CD4-positive, alpha-beta T cell (primary cell): ENCODE measurements around the gene POLQ. TPM values are rescaled to one million over a fixed set of nuclear protein-coding genes. Genes with fewer than 3 reads are reported as not detected.
"Not testable (repeated sequence)": the region's sequence is repeated elsewhere in the genome, so short reads cannot be mapped to it uniquely, and the experiment has no call there.

Experiments
- ATAC-seq: fragments of 200-7000 bp; cut with Tn5 transposase; one replicate; pipeline ENCODE4 v1.10.0; 2022; ENCODE audit warnings: mild to moderate bottlenecking; ENCODE audit not compliant: poor library complexity
- CTCF ChIA-PET: fragments of 350-600 bp; sonication (Branson Sonifier 250); formaldehyde crosslinking; loops from one replicate; lab custom pipeline; 2021; ENCODE audit warnings: antibody characterized with exemption, inconsistent platforms; lab: Charles Lee
- POLR2A ChIA-PET: fragments of 350-600 bp; sonication (Branson Sonifier 250); formaldehyde crosslinking; loops from one replicate; lab custom pipeline; 2021; ENCODE audit warnings: antibody characterized with exemption, inconsistent platforms; lab: Charles Lee
- DNase-seq, 14 experiments: peaks; one replicate each; pipeline ENCODE4 v3.0.0-alpha.2; 2013 to 2020; ENCODE audit warnings: mixed read lengths in 2 of 14
- H3K27ac ChIP-seq, 2 donors: one replicate each; pipeline versions ENCODE4 v1.5.1 to v1.7.0; 2013; ENCODE audit warnings: low read length in 2 of 2, low read depth in 1 of 2, mild to moderate bottlenecking in 1 of 2
- H3K27me3 ChIP-seq, 2 experiments: 1 replicate in 1 of 2; 2 replicates in 1 of 2; pipeline versions ENCODE4 v1.6.1 to v1.7.0; 2013; ENCODE audit warnings: low read length in 2 of 2, control low read depth in 1 of 2, mild to moderate bottlenecking in 1 of 2, moderate library complexity in 1 of 2; ENCODE audit not compliant: insufficient read depth in 2 of 2, control insufficient read depth in 1 of 2
- H3K36me3 ChIP-seq: one replicate; pipeline ENCODE4 v1.6.1; 2013; ENCODE audit warnings: low read length, control low read depth; ENCODE audit not compliant: insufficient read depth
- H3K4me1 ChIP-seq: one replicate; pipeline ENCODE4 v1.6.1; 2013; ENCODE audit warnings: low read length, control low read depth; ENCODE audit not compliant: insufficient read depth
- H3K4me3 ChIP-seq: one replicate; pipeline ENCODE4 v1.5.1; 2013; ENCODE audit warnings: mild to moderate bottlenecking, low read length, moderate library complexity
- H3K9me3 ChIP-seq, 2 experiments: 1 replicate in 1 of 2; 2 replicates in 1 of 2; pipeline versions ENCODE4 v1.6.1 to v1.7.0; 2013; ENCODE audit warnings: low read length in 2 of 2, mild to moderate bottlenecking in 2 of 2, control low read depth in 1 of 2, moderate library complexity in 1 of 2; ENCODE audit not compliant: control insufficient read depth in 1 of 2, insufficient read depth in 1 of 2
- H3K27ac Mint-ChIP-seq: one replicate; pipeline ENCODE4 v1.8.0; 2020; ENCODE audit warnings: mixed read lengths
- H3K27me3 Mint-ChIP-seq: one replicate; pipeline ENCODE4 v1.8.0; 2021; ENCODE audit warnings: mixed read lengths
- H3K36me3 Mint-ChIP-seq: one replicate; pipeline ENCODE4 v1.8.0; 2021; ENCODE audit warnings: low read depth, mixed read lengths
- H3K4me1 Mint-ChIP-seq: one replicate; pipeline ENCODE4 v1.8.0; 2021; ENCODE audit warnings: low read depth, mixed read lengths
- H3K4me3 Mint-ChIP-seq: one replicate; pipeline ENCODE4 v1.8.0; 2020; ENCODE audit warnings: mild to moderate bottlenecking, mixed read lengths
- H3K9me3 Mint-ChIP-seq: one replicate; pipeline ENCODE4 v1.8.0; 2020; ENCODE audit warnings: mixed read lengths
- intact Hi-C, 2 experiments: fragments of 100-400 bp; cut with DNase I in 1 of 2; cut with micrococcal nuclease in 1 of 2; formaldehyde crosslinking; loops; one replicate each; pipeline versions ENCODE4 v1.15.1 to v1.9.0; 2023 to 2025; cut with DNase I, micrococcal nuclease
- total RNA-seq, 174 experiments: library from RNA in 2 of 174; stranded (reverse) in 2 of 174; gene quantifications; one replicate each; pipeline ENCODE4 v1.2.3 and lab custom pipeline; 2021 to 2026
- TF ChIP-seq, protein P1 (sequence below): fragments of 200-600 bp; IDR thresholded peaks from one replicate; pipeline ENCODE4 v1.8.0; 2022; ENCODE audit warnings: antibody characterized with exemption, mild to moderate bottlenecking

Gene POLQ
- total RNA-seq, 2 experiments from 2014 or later: 0.17 to 0.30 TPM

DNA sequence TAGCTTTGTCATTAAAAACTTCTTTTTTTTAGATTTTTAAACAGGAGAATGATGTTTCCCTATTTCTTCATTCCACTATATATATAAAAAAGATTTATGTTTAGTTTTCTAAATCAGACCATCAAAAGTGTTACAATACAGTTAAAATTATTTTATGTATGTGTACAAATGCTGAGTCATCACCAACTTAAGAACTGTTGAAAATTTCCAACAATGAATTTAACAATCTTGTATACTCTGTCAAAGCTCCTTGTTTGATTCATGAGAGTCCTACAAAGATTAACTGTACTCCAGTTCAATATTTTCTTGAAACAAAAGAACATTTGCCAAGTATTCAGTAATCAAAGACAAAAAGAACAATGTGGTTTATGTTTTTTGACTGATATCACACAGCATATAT lies 82.0 kb downstream of the POLQ start:
- TF ChIP-seq, protein P1, sequence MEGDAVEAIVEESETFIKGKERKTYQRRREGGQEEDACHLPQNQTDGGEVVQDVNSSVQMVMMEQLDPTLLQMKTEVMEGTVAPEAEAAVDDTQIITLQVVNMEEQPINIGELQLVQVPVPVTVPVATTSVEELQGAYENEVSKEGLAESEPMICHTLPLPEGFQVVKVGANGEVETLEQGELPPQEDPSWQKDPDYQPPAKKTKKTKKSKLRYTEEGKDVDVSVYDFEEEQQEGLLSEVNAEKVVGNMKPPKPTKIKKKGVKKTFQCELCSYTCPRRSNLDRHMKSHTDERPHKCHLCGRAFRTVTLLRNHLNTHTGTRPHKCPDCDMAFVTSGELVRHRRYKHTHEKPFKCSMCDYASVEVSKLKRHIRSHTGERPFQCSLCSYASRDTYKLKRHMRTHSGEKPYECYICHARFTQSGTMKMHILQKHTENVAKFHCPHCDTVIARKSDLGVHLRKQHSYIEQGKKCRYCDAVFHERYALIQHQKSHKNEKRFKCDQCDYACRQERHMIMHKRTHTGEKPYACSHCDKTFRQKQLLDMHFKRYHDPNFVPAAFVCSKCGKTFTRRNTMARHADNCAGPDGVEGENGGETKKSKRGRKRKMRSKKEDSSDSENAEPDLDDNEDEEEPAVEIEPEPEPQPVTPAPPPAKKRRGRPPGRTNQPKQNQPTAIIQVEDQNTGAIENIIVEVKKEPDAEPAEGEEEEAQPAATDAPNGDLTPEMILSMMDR: no peak
- intact Hi-C loops: no loop called here
- no peak for ATAC-seq
- Histone ChIP-seq H3K27ac (no peak overlapping the region), H3K9me3 (no peaks in the 10 kb centered on the region), H3K36me3 (no peaks in the 10 kb centered on the region), H3K4me3 (no peak overlapping the region), H3K27me3 (no peaks in the 10 kb centered on the region), H3K4me1 (no peaks in the 10 kb centered on the region)
- POLR2A ChIA-PET: no interaction called here
- Mint-ChIP-seq H3K4me3 (no peak overlapping the region), H3K36me3 (no peaks in the 10 kb centered on the region), H3K27ac (no peak overlapping the region), H3K9me3 (no peaks in the 10 kb centered on the region), H3K4me1 (no peaks in the 10 kb centered on the region), H3K27me3 (no peaks in the 10 kb centered on the region)
- CTCF ChIA-PET: no interaction called here
- no peak for DNase-seq

DNA sequence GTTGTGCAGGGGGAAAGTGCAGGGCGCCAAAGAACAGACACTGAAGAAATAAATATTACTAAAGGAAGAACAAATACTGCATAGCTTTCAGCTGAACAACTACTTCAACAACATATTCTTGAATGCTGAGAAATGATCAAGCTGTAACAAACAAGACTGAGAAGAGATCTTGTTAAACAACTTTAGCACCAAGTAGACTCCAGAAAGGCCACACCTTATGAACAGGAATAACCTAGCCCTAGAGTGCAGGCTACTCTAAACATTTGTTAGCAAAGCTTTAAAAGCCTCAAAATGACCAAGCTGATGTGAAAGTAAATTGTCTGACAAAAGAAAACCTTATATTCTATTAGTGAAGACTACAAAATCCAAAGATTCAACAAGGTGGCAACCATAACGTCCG lies 83.2 kb downstream of the POLQ start:
- ChIA-PET POLR2A (interaction anchor here (0.7 kb wide), 1 partner anchor 30 kb away, joined by 3 read pairs; no protein-coding TSS in a partner anchor), CTCF (interaction anchor here (0.6 kb wide), 1 partner anchor 865 kb away, joined by 3 read pairs; no protein-coding TSS in a partner anchor)
- Histone ChIP-seq H3K4me1 (no peaks in the 10 kb centered on the region), H3K4me3 (no peak overlapping the region), H3K27me3 (no peaks in the 10 kb centered on the region), H3K36me3 (no peaks in the 10 kb centered on the region), H3K27ac (no peak overlapping the region), H3K9me3 (no peaks in the 10 kb centered on the region)
- no peaks in the 10 kb centered on the region for H3K36me3 Mint-ChIP-seq
- no peak overlapping the region for H3K27ac Mint-ChIP-seq
- intact Hi-C loops: no loop called here
- H3K27me3 Mint-ChIP-seq: no peaks in the 10 kb centered on the region
- TF ChIP-seq, protein P1: no peak
- H3K9me3 Mint-ChIP-seq: no peaks in the 10 kb centered on the region
- H3K4me1 Mint-ChIP-seq: no peaks in the 10 kb centered on the region
- no peak overlapping the region for H3K4me3 Mint-ChIP-seq
- ATAC-seq (no peak), DNase-seq (no peak)

DNA sequence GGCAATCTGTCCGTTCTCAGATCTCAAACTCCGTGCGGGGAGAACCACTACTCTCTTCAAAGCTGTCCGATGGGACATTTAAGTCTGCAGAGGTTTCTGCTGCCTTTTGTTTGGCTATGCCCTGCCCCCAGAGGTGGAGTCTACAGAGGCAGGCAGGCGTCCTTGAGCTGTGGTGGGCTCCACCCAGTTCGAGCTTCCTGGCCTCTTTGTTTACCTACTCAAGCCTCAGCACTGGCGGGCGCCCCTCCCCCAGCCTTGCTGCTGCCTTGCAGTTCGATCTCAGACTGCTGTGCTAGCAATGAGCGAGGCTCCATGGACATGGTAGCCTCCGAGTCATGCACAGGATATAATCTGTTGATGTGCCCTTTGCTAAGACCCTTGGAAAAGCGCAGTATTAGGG lies 94.0 kb downstream of the POLQ start:
- not testable (repeated sequence) for H3K36me3 Mint-ChIP-seq, DNase-seq

DNA sequence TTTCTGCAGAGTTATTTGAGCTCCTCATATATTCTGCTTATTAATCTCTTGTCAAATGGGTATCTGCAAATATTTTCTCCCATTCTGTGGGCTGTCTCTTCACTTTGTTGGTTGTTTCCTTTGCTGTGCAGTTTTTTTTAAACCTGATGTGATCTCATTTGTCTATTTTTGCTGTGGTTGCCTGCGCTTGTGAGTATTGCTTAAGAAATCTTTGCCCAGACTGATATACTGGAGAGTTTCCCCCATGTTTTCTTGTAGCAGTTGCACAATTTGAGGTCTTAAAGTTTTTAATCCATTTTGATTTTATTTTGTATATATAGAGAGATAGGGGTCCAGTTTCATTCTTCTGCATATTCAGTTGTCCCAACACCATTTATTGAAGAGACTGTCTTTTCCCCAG lies 102.3 kb downstream of the POLQ start:
- Histone ChIP-seq H3K36me3 (no peaks in the 10 kb centered on the region), H3K27me3 (no peaks in the 10 kb centered on the region), H3K4me3 (no peak overlapping the region), H3K9me3 (no peaks in the 10 kb centered on the region), H3K4me1 (no peaks in the 10 kb centered on the region), H3K27ac (no peak overlapping the region)
- ATAC-seq: no peak
- intact Hi-C loops: no loop called here
- Mint-ChIP-seq H3K36me3 (no peaks in the 10 kb centered on the region), H3K27ac (no peak overlapping the region), H3K9me3 (no peaks in the 10 kb centered on the region), H3K4me1 (no peaks in the 10 kb centered on the region), H3K27me3 (no peaks in the 10 kb centered on the region), H3K4me3 (no peak overlapping the region)
- no peak for DNase-seq
- ChIA-PET CTCF (no interaction called here), POLR2A (no interaction called here)
- TF ChIP-seq, protein P1: no peak

More for the DNA sequence above, 94.0 kb downstream of the POLQ start:
- ATAC-seq, H3K9me3 Mint-ChIP-seq, POLR2A ChIA-PET, H3K4me1 ChIP-seq, H3K27me3 Mint-ChIP-seq, H3K9me3 ChIP-seq, H3K4me3 ChIP-seq, intact Hi-C loops, H3K27ac Mint-ChIP-seq, H3K4me3 Mint-ChIP-seq, CTCF ChIA-PET, H3K27ac ChIP-seq, H3K36me3 ChIP-seq, H3K4me1 Mint-ChIP-seq, H3K27me3 ChIP-seq: not testable (repeated sequence)
